ENCODE data around the gene GAB4. TPM values are rescaled to one million over a fixed set of nuclear protein-coding genes. Genes with fewer than 3 reads are reported as not detected.

Gene GAB4
- polyA plus RNA-seq, 2 of the 4 experiments (the other 2 are of a cell fraction), result not detected

DNA sequence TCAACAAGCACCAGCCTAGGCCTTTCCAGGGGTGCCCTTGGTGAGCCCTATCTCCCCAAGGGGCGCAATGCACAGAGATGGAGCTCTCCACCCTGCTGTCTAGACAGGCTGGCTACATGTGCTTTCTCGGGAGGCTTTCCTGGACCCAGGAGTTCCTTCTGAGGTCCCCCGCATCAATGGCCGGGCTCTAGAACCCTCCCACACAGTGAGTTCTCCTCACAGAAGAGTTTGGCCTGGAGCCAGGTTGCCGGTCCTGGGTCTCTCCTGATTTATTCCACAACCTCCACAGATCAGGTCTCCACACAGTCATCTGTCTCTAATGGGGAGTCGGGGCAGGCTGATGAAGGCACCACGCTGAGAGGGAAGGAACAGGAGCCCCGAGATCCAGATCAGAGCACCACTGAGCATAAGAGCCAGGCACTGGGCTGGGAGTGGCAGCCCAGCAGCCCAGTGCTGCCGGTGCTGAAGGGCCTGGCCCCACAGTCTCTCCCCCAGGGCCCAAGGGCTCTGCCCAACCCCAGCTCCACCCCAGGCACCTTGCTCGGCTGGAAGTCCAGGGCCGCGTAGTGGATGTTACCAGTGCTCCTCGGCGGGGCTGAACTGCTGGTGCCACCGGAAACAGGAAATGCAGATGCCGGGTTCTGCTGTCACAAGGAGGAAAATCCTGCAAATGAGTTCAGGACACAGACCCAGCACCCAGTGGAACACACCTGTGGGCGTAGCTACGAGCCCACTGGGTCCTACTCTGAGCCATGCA lies 44.7 kb downstream of the GAB4 start:
- WGBS (ENCODE audit: missing lambda C conversion rate), result 43% methylated on average over 9 of the region's 18 CpGs
- Histone ChIP-seq H3K27ac (no peak overlapping the region), H3K4me1 (no peaks in the 10 kb centered on the region), H3K4me3 (no peak overlapping the region), H3K4me2 (no peak overlapping the region), H3K9me3 (no peaks in the 10 kb centered on the region)
- CTCF ChIA-PET, result no interaction called here
- DNase-seq (ENCODE audit: low read depth in 1 of 2, low spot score in 1 of 2) (no peak), FAIRE-seq (no peak), ATAC-seq (no peak)
- TF ChIP-seq, protein P1, sequence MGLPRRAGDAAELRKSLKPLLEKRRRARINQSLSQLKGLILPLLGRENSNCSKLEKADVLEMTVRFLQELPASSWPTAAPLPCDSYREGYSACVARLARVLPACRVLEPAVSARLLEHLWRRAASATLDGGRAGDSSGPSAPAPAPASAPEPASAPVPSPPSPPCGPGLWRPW (IDR thresholded peaks at IDR 0.05), result no peak
- TF ChIP-seq ZC3H11A (IDR thresholded peaks at IDR 0.05) (no peak), EHF (CRISPR knock-in tag; IDR thresholded peaks at IDR 0.05) (no peak), HOXA7 (CRISPR knock-in tag; IDR thresholded peaks at IDR 0.05) (no peak), MAZ (IDR thresholded peaks at IDR 0.05; ENCODE audit: borderline replicate concordance, low read depth, low read length) (no peak), KDM1A (IDR thresholded peaks at IDR 0.05; ENCODE audit: low read depth) (no peak), POLR2AphosphoS2 (conservative IDR thresholded peaks at IDR 0.05; ENCODE audit: low read length) (no peak), TP53 (CRISPR knock-in tag; IDR thresholded peaks at IDR 0.05) (no peak), HEYL (CRISPR knock-in tag; IDR thresholded peaks at IDR 0.05) (no peak), PHF8 (IDR thresholded peaks at IDR 0.05; ENCODE audit: borderline replicate concordance, low read depth) (no peak), SMC3 (IDR thresholded peaks at IDR 0.05) (no peak), NR3C1 (IDR thresholded peaks at IDR 0.05) (no peak), FOSB (CRISPR knock-in tag; IDR thresholded peaks at IDR 0.05) (no peak), RARB (CRISPR knock-in tag; IDR thresholded peaks at IDR 0.05) (no peak)
- TF ChIP-seq, protein P2, sequence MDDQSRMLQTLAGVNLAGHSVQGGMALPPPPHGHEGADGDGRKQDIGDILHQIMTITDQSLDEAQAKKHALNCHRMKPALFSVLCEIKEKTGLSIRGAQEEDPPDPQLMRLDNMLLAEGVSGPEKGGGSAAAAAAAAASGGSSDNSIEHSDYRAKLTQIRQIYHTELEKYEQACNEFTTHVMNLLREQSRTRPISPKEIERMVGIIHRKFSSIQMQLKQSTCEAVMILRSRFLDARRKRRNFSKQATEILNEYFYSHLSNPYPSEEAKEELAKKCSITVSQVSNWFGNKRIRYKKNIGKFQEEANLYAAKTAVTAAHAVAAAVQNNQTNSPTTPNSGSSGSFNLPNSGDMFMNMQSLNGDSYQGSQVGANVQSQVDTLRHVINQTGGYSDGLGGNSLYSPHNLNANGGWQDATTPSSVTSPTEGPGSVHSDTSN (IDR thresholded peaks at IDR 0.05), result no peak
- TF ChIP-seq, protein P3, sequence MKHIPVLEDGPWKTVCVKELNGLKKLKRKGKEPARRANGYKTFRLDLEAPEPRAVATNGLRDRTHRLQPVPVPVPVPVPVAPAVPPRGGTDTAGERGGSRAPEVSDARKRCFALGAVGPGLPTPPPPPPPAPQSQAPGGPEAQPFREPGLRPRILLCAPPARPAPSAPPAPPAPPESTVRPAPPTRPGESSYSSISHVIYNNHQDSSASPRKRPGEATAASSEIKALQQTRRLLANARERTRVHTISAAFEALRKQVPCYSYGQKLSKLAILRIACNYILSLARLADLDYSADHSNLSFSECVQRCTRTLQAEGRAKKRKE (CRISPR knock-in tag; IDR thresholded peaks at IDR 0.05; ENCODE audit: low read depth), result no peak
- POLR2A ChIA-PET, result no interaction called here

DNA sequence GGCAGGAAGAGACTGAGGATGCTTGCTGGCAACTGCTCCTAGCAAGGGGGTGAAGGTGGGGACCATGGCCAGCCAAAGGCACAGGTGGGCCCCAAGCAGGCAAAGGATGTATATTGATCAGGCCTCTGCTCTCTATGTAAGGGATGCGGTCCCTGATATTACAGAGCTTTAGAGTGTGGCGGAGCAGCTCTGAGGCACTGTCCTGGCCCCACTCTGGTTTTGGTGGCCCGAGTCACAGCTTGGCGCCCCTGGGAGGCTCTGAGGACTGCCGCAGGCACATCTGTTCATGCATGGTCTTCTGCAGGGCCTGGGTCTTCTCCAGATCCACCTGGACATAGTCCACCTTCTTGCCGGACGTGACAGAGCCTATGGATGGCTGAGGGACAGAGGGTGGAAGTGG lies 45.5 kb downstream of the GAB4 start:
- TF ChIP-seq ZC3H11A (IDR thresholded peaks at IDR 0.05) (no peak), ZFP36 (IDR thresholded peaks at IDR 0.05; ENCODE audit: borderline replicate concordance, partially characterized antibody) (no peak), HEYL (CRISPR knock-in tag; IDR thresholded peaks at IDR 0.05) (no peak), JUNB (IDR thresholded peaks at IDR 0.05) (no peak), KDM1A (IDR thresholded peaks at IDR 0.05; ENCODE audit: low read depth) (no peak), HOXB5 (CRISPR knock-in tag; IDR thresholded peaks at IDR 0.05) (no peak), RCOR1 (IDR thresholded peaks at IDR 0.05; ENCODE audit: low read depth, low read length) (no peak), BHLHE40 (IDR thresholded peaks at IDR 0.05; ENCODE audit: low read depth, low read length) (no peak), RFX5 (IDR thresholded peaks at IDR 0.05) (no peak), NPAS2 (CRISPR knock-in tag; IDR thresholded peaks at IDR 0.05; ENCODE audit: borderline replicate concordance) (no peak), FOXS1 (CRISPR knock-in tag; IDR thresholded peaks at IDR 0.05) (no peak), EHF (CRISPR knock-in tag; IDR thresholded peaks at IDR 0.05) (no peak), HOXB13 (CRISPR knock-in tag; IDR thresholded peaks at IDR 0.05; ENCODE audit: low read depth) (no peak), ZSCAN20 (CRISPR knock-in tag; IDR thresholded peaks at IDR 0.05) (no peak)
- TF ChIP-seq, protein P4, sequence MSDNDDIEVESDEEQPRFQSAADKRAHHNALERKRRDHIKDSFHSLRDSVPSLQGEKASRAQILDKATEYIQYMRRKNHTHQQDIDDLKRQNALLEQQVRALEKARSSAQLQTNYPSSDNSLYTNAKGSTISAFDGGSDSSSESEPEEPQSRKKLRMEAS (IDR thresholded peaks at IDR 0.05), result no peak
- TF ChIP-seq, protein P5, sequence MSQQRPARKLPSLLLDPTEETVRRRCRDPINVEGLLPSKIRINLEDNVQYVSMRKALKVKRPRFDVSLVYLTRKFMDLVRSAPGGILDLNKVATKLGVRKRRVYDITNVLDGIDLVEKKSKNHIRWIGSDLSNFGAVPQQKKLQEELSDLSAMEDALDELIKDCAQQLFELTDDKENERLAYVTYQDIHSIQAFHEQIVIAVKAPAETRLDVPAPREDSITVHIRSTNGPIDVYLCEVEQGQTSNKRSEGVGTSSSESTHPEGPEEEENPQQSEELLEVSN (IDR thresholded peaks at IDR 0.05; ENCODE audit: borderline replicate concordance, low read depth), result no peak
- TF ChIP-seq, protein P1 (IDR thresholded peaks at IDR 0.05), result no peak
- TF ChIP-seq, protein P6, sequence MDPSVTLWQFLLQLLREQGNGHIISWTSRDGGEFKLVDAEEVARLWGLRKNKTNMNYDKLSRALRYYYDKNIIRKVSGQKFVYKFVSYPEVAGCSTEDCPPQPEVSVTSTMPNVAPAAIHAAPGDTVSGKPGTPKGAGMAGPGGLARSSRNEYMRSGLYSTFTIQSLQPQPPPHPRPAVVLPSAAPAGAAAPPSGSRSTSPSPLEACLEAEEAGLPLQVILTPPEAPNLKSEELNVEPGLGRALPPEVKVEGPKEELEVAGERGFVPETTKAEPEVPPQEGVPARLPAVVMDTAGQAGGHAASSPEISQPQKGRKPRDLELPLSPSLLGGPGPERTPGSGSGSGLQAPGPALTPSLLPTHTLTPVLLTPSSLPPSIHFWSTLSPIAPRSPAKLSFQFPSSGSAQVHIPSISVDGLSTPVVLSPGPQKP (IDR thresholded peaks at IDR 0.05; ENCODE audit: low read depth, low read length), result no peak
- TF ChIP-seq, protein P7, sequence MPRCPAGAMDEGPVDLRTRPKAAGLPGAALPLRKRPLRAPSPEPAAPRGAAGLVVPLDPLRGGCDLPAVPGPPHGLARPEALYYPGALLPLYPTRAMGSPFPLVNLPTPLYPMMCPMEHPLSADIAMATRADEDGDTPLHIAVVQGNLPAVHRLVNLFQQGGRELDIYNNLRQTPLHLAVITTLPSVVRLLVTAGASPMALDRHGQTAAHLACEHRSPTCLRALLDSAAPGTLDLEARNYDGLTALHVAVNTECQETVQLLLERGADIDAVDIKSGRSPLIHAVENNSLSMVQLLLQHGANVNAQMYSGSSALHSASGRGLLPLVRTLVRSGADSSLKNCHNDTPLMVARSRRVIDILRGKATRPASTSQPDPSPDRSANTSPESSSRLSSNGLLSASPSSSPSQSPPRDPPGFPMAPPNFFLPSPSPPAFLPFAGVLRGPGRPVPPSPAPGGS (IDR thresholded peaks at IDR 0.05), result no peak
- no peak overlapping the region for H3K4me2 ChIP-seq
- 84% methylated on average over 2 of the region's 7 CpGs for WGBS (ENCODE audit: missing lambda C conversion rate)
- FAIRE-seq (no peak), ATAC-seq (no peak), DNase-seq (ENCODE audit: low read depth in 1 of 2, low spot score in 1 of 2) (no peak)
- ChIA-PET POLR2A (no interaction called here), CTCF (no interaction called here)
- no peak overlapping the region for H3K4me3 ChIP-seq
- H3K27ac ChIP-seq, result no peak overlapping the region
- H3K4me1 ChIP-seq, result no peaks in the 10 kb centered on the region
- no peaks in the 10 kb centered on the region for H3K9me3 ChIP-seq

All from A549 (cell line).